Midbrain (tissue), 1 donor: Measurements from ENCODE around the gene MED4.

Source experiments
- DNase-seq: peaks from one replicate; lab custom pipeline; 2025; lab: John Stamatoyannopoulos, UW

The MED4 gene, protein sequence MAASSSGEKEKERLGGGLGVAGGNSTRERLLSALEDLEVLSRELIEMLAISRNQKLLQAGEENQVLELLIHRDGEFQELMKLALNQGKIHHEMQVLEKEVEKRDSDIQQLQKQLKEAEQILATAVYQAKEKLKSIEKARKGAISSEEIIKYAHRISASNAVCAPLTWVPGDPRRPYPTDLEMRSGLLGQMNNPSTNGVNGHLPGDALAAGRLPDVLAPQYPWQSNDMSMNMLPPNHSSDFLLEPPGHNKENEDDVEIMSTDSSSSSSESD

DNA sequence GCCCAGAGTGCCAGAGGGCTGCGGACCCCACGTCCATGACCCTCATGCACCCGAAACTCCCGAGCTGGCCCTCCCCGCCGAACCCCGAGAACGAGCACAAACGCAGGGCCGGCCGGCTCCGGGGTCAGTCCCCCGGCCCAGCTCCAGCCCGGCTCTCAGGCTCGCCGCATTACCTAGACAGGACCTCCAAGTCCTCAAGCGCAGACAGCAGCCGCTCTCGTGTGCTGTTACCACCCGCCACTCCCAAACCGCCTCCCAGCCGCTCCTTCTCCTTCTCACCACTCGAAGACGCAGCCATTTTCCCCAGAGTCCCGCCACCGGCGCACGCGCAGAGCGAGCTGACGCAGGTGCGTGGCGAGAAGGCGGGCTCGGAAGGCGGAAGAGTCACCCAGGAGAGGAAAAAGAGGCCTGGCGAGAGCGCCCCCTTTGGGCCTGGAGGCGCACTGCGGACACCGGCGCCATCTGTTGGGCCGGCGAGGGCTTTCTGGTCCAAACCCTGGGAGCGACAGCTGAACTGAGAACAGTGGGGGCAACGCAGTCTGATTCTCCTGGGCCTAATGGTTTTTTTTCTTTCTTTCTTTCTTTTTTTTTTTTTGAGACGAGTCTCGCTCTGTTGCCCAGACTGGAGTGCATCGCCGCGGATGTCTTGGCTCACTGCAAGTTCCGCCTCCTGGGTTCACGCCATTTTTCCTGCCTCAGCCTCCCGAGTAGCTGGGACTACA, at the start of gene MED4:
Gene MED4, minus strand, starts transcription at position 324 of the 722 bp plus-strand sequence. Its CDS starts 26 bp downstream, at position 298.
- peak; percentile 97 for DNase-seq

DNA sequence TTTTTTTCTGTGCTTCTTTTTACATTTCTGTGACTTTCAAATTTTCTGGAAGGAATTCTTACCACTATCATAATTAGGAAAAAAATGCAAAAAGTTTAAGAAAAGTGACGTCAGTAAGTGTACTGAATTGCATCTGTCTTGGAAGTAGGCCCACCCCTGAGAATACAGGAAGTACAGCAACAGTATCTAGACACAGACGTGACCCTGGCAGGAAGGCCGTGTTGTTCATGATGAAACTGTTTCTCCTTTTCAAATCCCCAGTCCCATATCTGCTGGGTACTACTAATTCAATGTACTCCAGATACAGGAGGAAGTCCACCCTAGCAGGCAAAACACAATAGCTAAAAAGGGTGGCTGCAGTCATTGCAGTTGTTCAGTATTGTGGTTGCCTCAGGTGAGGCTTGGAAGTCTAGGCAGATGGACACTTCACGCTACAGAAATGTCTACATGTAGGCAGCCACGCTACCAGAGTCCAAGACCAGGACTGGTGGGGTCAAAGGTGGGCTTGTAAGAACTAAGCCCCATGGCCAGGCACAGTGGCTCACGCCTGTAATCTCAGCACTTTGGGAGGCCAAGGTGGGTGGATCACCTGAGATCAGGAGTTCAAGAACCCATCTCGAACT, 49.6 kb upstream of the MED4 start:
- DNase-seq = no peak

DNA sequence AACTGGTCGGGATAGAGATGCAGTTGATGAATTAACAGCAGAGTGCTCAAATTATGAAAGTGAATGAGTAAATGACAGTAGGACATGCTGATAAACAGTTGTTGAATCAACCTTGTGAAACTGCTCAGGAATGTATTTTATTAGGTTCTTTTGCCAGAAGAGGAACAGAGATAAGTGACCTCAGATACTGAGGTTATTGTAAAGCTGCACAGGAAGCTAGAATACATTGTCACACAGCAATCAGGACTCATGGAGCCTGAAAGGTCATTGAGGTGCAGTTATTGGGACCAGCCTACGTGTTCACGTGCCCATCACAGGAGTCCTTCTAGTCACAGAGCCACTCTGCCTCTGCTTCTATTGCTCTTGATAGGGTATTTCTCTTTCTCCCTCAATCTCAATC, 47.5 kb upstream of the MED4 start:
- DNase-seq = no peak

DNA sequence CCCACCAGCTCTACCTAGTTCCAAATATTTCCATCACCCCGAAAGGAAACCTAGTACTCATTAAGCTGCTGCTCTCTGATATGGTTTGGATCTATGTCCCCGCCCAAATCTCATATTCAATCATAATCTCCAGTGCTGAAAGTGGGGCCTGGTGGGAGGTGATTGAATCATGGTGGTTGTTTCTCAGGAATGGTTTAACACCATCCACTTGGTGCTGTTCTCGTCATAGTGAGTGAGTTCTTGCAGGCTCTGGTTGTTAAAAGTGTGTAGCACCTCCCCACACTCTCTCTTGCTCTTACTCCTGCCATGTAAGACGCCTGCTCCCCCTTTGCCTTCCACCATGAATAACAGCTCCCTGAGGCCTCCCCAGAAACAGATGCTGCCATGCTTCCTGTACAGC, 43.4 kb upstream of the MED4 start:
- DNase-seq = no peak

DNA sequence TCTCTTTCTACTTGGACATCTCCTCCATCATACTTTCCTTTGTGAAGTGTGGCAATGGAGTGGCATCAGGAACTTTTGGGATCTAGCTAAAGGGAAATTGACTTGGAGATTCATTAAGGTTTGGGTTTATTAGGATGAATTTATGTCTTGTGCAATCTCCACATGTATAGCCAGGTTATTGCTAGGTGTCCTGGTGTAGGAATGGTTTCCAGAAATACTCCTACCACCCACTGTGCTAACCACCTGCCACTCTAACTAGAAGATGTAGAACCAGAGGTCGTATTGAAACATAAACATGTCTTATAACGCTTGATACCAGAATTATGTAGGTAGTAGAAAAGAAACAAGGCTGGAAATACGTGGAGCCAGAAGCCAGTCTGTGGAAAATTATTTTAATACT, 38.1 kb upstream of the MED4 start:
- DNase-seq = no peak

DNA sequence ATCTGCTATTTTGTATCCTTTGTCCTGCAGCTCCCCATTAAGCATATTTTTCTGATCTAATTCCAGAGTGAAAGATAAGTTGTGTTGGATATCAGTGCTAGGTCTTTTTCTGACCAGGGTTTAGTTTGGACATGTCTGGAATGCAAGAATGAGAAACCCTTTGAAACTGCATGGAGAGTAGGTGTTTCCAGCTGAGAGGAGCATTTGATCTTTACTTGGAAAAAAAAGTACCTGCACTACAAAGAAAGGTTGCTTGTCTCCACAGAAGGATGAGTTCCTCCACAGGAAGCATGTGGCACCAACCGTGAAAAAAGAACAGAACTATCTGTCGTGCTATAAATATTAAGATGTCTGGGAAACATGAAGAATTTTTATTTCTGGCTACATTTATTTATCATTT, 36.6 kb upstream of the MED4 start:
- DNase-seq = no peak

DNA sequence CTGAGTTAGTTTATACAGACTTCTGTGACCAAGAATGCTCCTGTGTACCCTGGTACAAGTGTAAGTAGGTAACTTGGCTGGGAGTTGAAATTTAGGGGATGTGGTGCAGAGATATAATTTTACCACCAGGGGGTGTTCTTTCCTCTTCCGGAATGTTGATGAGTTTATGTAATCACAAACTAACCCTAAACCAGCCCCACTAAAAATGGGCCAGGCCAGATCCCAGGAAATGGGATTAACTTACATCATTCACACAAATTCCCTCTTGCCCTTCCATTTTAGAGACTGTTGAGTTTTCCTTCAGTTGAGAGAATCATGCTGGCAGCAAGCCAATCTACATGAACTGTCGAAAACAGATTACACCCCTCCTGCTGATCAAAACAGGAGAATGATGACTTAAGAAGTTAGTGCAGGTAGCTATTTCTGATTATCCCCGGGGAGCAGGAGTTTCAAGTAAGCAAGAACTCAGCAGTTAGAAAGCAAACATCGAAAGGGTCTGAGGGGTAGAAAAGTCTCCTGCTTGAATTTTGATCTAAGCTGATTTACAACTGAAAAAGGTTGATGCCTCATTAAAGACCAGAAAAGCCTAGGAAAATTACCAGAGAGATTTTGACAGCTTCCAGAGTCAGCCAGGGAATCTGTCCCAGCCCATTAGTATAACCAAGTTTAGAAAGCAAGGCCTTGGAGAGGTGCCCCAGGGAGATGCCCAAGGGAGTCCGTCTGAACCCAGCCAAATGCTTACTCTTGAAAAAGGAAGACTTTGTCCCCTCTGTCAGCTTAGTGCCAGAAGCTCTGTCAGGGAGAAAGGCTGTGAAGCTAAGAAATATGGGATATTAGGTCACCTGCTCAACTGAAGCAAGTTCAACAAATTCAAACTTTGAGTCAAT, 32.3 kb upstream of the MED4 start:
- peak; percentile 77 for DNase-seq

DNA sequence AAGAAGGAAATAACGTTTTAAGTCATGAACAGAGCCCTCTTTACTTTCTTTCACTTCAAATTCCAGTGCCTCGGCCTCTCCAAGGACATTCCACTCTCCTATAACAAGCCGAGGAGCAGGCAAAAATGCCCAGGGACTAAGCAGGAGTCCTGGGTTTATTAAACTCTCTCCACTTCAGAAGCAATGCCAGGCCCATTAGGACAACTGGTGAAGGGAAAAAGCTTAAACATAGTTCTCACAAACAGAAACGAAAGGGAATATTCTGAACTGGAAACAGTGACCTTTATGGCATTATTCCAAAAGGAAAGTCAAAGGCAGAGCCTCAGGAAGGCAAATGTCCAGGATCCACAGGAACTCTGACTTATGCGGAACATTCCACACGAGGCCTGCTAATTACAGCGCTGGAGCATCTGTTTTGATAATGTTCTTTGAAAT, 30.9 kb upstream of the MED4 start:
- DNase-seq = peak; percentile 8

DNA sequence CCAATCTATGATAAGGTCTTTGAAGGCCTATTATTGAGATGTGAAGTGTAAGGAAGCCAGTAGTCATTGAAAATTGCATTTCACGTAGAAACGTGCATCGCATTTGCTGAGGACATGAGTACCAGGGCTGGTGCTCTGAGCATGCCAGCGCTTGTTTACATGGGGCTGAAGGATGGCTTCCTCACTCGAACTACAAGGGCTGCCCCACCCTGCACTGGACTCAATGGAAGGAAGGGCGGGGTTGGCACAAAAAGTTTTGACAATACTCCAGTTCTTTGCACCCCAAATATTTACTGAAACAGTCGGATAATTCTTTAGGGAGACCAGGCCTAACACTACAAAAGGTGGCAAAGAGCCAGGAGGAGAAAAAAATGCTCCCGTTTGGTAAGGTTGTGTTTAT, 28.9 kb upstream of the MED4 start:
- DNase-seq = no peak

DNA sequence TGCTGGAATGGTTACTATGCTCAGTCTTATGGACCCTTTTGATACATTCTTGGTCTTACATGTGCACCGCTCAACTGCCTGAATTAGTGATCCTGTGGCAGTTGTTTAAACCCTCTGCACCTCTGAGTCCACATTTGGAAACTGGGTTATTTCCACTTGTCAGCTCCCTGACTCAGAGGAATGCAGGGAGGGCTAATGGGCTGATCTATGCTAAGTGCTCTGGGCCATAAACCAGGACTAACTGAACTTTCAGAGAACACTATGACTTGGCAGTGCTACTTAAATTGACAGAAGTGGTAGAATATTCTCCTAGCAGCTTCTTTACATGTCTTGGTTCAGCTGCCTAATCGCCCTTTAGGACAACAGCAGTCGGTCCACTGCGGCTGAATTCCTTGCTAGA, 26.8 kb upstream of the MED4 start:
- DNase-seq = no peak

DNA sequence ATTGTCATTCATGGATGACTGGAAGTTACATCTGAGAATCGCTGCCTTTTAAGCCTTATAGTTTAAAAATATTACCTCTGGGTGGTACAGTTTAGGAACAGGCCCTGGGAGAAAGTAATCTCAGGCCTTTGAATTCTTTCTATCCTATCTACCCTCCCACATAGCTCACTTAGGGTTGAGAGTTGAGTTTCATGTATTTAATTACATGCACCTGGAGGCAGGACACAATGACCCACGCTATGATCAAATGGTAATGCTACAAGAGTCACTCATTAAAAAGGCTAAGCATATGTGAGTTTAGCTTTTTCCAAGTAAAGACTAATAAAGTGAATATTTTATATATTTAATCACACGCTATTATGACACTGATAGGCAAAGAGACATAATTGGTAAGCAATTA, 25.3 kb upstream of the MED4 start:
- DNase-seq = no peak

DNA sequence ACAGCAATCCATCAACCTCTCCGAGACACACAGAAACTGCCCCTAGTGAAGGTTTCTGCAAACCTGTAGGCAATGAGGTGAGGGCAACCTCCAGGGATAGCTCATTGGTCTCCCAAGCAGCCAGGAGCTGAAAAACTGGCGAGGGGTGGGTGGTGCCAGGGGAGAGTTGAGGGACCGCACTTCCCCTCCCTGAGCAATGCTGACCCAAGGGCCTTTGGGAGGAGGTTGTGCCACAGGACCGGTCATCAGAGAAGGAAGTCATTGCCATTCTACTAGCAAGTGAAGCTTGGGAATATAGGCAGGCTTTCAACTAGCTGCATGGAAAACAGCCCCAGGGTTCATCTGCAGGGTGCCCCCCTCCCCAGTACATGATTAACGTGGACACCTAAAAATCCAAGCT, 23.1 kb upstream of the MED4 start:
- DNase-seq = no peak

DNA sequence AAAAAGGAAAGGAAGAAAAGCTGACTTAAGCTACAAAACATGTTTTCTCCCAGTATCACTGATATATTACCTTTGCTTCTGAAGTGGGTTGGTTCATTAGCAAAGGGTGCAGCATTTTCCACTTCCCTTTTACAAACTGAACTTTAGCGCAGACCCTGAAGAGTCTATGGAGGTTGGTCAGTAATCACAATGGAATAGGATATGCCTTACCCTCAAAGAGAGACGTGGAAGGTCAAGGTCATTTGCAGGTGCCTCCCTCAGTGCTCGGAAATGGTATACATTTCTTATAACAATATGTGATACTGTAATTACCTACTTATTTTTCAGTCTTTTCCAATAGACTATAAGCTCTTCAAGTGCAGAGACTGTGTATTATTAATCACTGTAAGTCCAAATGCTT, 21.9 kb upstream of the MED4 start:
- DNase-seq = no peak

DNA sequence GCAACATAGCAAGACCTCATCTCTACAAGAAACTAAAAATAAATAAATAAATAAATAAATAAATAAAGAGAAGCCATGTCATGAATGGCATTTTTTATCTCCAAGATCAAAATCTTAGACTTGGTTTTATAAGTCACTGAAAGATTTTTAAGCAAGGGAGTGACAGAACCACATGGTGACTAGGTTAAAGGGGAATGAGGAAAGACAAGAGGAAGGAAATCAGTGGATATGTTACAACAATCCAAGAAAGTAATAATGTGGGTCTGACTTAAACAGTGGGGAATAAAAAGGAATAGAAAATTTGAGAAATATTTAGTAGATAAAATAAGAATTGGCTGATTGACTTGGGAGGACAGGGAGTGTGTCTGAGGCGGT, 18.8 kb upstream of the MED4 start:
- no peak for DNase-seq

DNA sequence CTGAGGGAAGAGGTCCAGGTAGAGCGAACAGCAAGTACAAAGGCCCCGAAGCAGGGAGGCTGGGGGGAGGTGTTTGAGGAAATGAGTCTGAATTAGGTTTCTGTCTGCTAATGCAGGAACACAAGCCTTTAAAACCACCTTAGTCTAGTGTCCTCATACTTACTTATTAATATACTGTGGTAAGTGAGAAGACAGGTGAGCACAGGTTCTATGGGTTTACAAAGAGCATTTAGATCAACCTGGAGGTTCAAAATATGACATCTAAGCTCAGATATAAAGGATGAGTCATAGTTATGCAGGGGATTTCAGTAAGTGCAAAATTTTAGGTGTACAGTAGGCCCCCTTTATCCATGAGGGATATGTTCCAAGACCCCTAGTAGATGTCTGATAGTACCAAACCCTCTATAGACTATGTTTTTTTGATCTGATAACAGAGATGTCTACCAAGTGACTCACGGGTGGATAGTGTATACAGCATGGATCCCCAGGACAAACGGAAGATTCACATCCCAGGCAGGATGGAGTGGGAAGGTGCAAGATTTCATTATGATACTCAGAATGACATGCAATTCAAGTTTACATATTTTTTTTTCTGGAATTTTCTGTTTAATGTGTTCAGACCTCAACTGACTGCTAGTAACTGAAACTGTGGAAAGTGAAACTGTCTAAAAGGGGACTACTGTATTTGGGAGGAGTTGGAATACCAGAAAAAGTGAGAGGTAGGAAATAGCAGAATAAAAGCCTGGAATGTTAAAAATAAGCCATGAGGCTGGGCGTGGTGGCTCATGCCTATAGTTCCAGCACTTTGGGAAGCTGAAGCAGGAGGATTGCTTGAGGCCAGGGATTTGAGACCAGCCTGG, 18.2 kb upstream of the MED4 start:
- DNase-seq = no peak

DNA sequence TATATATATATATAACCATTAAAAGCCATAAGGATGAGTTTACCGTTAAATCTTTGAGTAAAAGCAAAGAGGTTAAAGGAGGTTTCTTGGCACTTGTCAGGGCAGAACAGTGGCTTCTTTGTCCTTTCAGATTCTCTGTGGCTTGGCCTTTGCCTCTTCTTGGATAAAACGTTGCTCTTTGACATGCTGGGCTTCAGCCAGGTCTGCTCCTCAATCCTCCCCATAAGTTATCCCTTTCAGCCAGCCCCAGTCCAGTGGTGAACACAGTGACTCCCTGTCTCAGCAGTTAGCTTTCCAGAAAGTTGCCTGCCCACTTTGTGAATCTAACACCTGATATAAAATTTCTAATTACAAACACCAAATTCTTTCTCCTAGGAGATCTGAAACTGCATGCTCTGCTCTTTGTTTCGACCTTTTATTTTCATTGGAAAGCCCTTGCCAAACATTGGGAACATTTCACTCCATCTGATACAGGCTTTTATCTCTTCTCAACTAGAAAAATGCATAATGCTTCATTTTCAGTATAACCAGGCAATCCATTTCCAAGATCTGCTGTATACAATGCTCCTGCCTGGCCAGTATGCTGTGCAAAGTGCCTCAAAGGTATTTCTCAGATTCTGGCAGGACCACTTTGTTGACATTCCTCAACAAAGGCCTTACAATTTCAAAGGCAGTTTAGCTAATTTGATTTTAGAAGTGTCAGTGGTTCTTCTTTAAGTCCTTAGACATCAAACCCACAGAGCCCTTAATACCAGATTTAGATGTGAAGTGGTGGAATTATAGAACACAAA, 16.2 kb upstream of the MED4 start:
- peak; percentile 15 for DNase-seq

DNA sequence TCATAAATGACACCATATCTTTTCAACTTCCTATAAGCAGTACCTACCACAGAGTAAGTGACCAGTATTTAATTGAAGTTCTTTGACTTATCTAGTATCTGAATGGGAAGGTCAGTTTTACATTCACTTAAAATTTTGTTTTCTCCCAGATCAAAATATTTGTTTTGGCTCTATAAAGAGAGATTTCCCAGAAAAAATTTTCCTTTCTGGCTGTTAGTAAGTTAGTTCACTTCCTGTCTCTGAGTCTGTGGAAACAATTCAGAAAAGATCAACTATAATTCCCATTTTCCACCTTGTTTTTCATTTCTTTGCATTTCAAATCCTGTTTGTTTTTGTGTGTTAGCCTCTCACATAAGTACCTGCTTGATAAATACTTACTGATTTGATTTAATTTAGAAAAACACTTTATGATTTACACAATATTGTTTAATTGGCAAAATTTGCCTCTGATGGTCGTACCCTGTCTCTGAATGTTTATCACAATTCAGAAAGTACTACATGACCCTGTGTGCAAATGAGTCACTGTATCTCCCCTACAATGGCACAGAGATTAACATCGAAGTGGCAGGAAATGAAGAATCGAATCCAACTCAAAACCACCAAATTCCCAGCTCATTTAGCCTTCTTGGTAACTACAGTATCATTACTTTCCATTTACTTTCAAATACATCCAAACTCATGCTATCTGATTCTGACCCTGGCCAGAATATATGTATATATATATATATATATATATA, 15.4 kb upstream of the MED4 start:
- DNase-seq = no peak

DNA sequence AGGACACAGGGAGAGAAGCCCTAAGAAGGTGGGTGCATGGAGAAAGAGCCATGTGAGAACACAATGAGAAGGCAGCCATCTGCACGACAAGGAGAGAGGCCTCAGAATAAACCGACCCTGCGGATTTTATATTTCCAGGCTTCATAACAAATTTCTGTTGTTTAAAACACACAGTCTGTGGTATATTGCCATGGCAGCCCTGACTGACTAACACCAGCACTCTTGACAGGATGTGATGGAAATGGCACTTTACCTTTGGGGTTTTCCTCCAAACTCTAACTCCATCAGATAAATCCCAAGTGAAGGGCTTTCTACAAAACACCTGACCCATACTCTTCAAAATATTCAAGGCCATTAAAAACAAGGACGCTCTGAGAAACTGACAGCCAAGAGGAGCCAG, 13.2 kb upstream of the MED4 start:
- no peak for DNase-seq

DNA sequence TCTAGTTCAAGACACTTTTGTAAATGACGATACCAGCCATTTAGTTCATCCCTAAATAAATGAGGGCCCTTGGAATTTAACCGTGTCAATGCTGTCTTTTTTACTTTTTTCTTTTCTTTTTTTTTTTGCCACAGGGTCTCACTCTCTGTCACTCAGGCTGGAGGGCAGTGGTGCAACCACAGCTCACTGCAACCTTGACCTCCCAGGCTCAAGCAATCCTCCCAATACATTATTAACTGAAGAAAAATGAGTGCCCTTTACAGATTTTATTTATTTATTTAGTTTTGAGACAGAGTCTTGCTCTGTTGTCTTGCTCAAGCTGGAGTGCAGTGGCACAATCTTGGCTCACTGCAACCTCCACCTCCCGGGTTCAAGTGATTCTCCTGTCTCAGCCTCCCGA, 2.9 kb upstream of the MED4 start:
- DNase-seq = no peak

DNA sequence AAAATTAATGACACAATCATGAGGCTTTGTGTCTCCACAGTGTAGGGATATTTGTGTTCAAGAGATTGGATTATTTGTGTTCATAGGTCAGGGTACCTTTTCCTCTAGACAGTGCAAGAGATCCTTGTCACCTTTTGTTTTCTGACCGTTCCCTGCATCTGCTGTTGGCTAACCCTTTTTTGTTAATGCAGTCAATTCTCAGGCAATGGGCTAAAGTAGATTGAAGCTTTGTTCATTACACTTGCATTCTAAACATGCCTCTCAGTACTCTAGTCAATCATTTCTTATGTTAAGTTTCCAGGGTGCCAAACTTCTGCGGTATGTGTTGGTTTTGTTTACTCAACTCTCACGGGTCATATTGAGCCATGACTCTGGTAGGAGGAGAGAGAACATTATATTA, 1.8 kb upstream of the MED4 start:
- no peak for DNase-seq
